Lung (tissue), 12 donors: ENCODE results near the gene DCUN1D2. TPM values are rescaled to one million over a fixed set of nuclear protein-coding genes. Genes with fewer than 3 reads are reported as not detected.
A peak's percentile ranks its signal among the peaks of the same experiment; 100 is the strongest.

Source experiments
- ATAC-seq: fragments of 200-7000 bp; cut with Tn5 transposase; one replicate; pipeline ENCODE4 v1.9.1; 2020; ENCODE audit warnings: moderate number of reproducible peaks; ENCODE audit not compliant: insufficient read depth, low FRiP score
- DNase-seq, 3 donors: peaks; one replicate each; pipeline ENCODE4 v3.0.0-alpha.2; 2013 to 2017
- H3K27ac ChIP-seq, 2 donors: one replicate each; pipeline ENCODE4 v1.5.1; 2013; ENCODE audit warnings: mild to moderate bottlenecking in 2 of 2, moderate library complexity in 2 of 2, control low read depth in 1 of 2, inconsistent platforms in 1 of 2, low read depth in 1 of 2, low read length in 1 of 2
- H3K27me3 ChIP-seq, 3 donors: one replicate each; pipeline ENCODE4 v1.5.1; 2013; ENCODE audit warnings: low read length in 2 of 3; ENCODE audit not compliant: control insufficient read depth in 3 of 3, insufficient read depth in 3 of 3
- H3K36me3 ChIP-seq, 4 donors: one replicate each; pipeline ENCODE4 v1.5.1; 2013; ENCODE audit warnings: low read length in 4 of 4, mild to moderate bottlenecking in 1 of 4, moderate library complexity in 1 of 4; ENCODE audit not compliant: control insufficient read depth in 4 of 4, insufficient read depth in 4 of 4
- H3K4me1 ChIP-seq, 5 donors: one replicate each; pipeline ENCODE4 v1.5.1; 2013; ENCODE audit warnings: low read length in 5 of 5, mild to moderate bottlenecking in 2 of 5, moderate library complexity in 1 of 5; ENCODE audit not compliant: control insufficient read depth in 5 of 5, insufficient read depth in 5 of 5
- H3K4me3 ChIP-seq: one replicate; pipeline ENCODE4 v1.5.1; 2013; ENCODE audit warnings: mild to moderate bottlenecking, control low read depth, moderate library complexity
- H3K9ac ChIP-seq, 2 donors: one replicate each; pipeline ENCODE4 v1.5.1; 2013; ENCODE audit warnings: low read length in 2 of 2, control low read depth in 1 of 2; ENCODE audit not compliant: insufficient read depth in 1 of 2
- H3K9me3 ChIP-seq, 4 donors: one replicate each; pipeline ENCODE4 v1.5.1; 2013; ENCODE audit warnings: low read length in 3 of 4, mild to moderate bottlenecking in 1 of 4, moderate library complexity in 1 of 4; ENCODE audit not compliant: control insufficient read depth in 4 of 4, insufficient read depth in 3 of 4
- CTCF ChIP-seq: IDR thresholded peaks from 2 replicates; pipeline ENCODE4 v1.5.1; 2012; ENCODE audit warnings: mild to moderate bottlenecking; ENCODE audit errors: control extremely low read depth, extremely low read depth
- WGBS, 2 donors: extraction: QIAGEN DNeasy Blood & Tissue Kit; methylation state at CpG; one replicate each; pipeline ENCODE4 v1.1.7; 2013; 5-methylcytosine and 5-hydroxymethylcytosine counted together
- polyA plus RNA-seq, 2 donors: library from polyadenylated mRNA; stranded (reverse); fragments of 200-250 nt; gene quantifications; one replicate each; pipeline ENCODE4 v1.2.1, GENCODE V29; 2013
- total RNA-seq, 2 donors: library from RNA; depleted of rRNA in 1 of 2; stranded (reverse); fragments of >200 nt in 1 of 2; gene quantifications; one replicate each; pipeline ENCODE4 v1.2.1, GENCODE V29; 2014 to 2021
- donor health status: control.
- donor health status: control.
- donor health status: Bipolar disorder and iron deficiency.
- donor health status: healthy.
- donor health status: DM: yes; HTN: yes; CAD: no.

The DCUN1D2 gene
- total and polyA plus RNA-seq, 4 donors = 6.9 to 21.1 (median 13.8) TPM

GRCh38 chr13:113495494-113496210 lies 5.1 kb upstream of the DCUN1D2 start:
- Histone ChIP-seq H3K4me3 (no peak overlapping the region), H3K27ac (no peak overlapping the region), H3K36me3 (peaks cover 16 to 44% (median 23%) of the 10 kb centered on the region in 4 donors), H3K4me1 (peaks cover 4 to 20% (median 13%) of the 10 kb centered on the region in 5 donors), H3K27me3 (no peaks in the 10 kb centered on the region), H3K9me3 (no peaks in the 10 kb centered on the region), H3K9ac (no peak overlapping the region)
- TF ChIP-seq CTCF = no peak
- DNase-seq (peak; percentile 46 to 51 (median 47)), ATAC-seq (no peak)
- 71 to 73% methylated on average over 26 of the region's 26 CpGs for whole genome bisulfite sequencing, 2 donors

GRCh38 chr13:113493315-113493951 lies 2.9 kb upstream of the DCUN1D2 start:
- H3K36me3 ChIP-seq = peaks cover 7 to 24% (median 12%) of the 10 kb centered on the region in 4 donors

GRCh38 chr13:113491982-113492381 lies 1.5 kb upstream of the DCUN1D2 start:
- Histone ChIP-seq H3K36me3 (peaks cover 5 to 14% (median 7%) of the 10 kb centered on the region in 4 donors), H3K4me3 (no peak overlapping the region), H3K27me3 (no peaks in the 10 kb centered on the region), H3K27ac (peak overlapping the region in 1 of 2 donors; percentile 96), H3K9ac (peak overlapping the region; percentile 42 to 55), H3K9me3 (no peaks in the 10 kb centered on the region), H3K4me1 (peaks cover 9 to 34% (median 21%) of the 10 kb centered on the region in 5 donors)
- DNase-seq (no peak), ATAC-seq (no peak)
- no peak for TF ChIP-seq CTCF
- 72 to 85% methylated on average over 9 of the region's 9 CpGs for WGBS, 2 donors

More at GRCh38 chr13:113493315-113493951, 2.9 kb upstream of the DCUN1D2 start:
- DNase-seq (peak in 2 of 3 donors; percentile 34 to 42), ATAC-seq (no peak)
- 36 to 40% methylated on average over 5 of the region's 5 CpGs for WGBS, 2 donors
- H3K4me1 ChIP-seq = peaks cover 9 to 32% (median 17%) of the 10 kb centered on the region in 5 donors
- H3K4me3 ChIP-seq = no peak overlapping the region
- H3K9me3 ChIP-seq = no peaks in the 10 kb centered on the region
- peak overlapping the region; percentile 23 to 67 for H3K27ac ChIP-seq
- H3K9ac ChIP-seq = no peak overlapping the region
- H3K27me3 ChIP-seq = no peaks in the 10 kb centered on the region
- no peak for TF ChIP-seq CTCF
